Osteocyte (in vitro differentiated cells): ENCODE results near the gene HMGN1. TPM values are rescaled to one million over a fixed set of nuclear protein-coding genes. Genes with fewer than 3 reads are reported as not detected.

Source experiments
- DNase-seq: peaks from one replicate; pipeline ENCODE4 v3.0.0; 2021; ENCODE audit warnings: mixed read lengths; ENCODE audit not compliant: unreplicated experiment; ENCODE audit errors: extremely low spot score
- H3K27ac Mint-ChIP-seq: one replicate; pipeline ENCODE4 v1.8.0; 2021; ENCODE audit warnings: mild to moderate bottlenecking, mixed read lengths; ENCODE audit not compliant: unreplicated experiment
- H3K27me3 Mint-ChIP-seq: one replicate; pipeline ENCODE4 v1.8.0; 2021; ENCODE audit warnings: mixed read lengths; ENCODE audit not compliant: unreplicated experiment
- H3K36me3 Mint-ChIP-seq: one replicate; pipeline ENCODE4 v1.8.0; 2021; ENCODE audit warnings: mixed read lengths; ENCODE audit not compliant: unreplicated experiment
- H3K4me1 Mint-ChIP-seq: one replicate; pipeline ENCODE4 v1.8.0; 2021; ENCODE audit warnings: mixed read lengths; ENCODE audit not compliant: unreplicated experiment
- H3K4me3 Mint-ChIP-seq: one replicate; pipeline ENCODE4 v1.8.0; 2021; ENCODE audit warnings: mild to moderate bottlenecking, moderate library complexity, mixed read lengths; ENCODE audit not compliant: unreplicated experiment
- H3K9me3 Mint-ChIP-seq: one replicate; pipeline ENCODE4 v1.8.0; 2021; ENCODE audit warnings: mixed read lengths; ENCODE audit not compliant: unreplicated experiment
- CTCF ChIP-seq: fragments of 200-600 bp; sonication (generic); IDR thresholded peaks from 2 replicates; pipeline ENCODE4 v1.5.0; 2021; ENCODE audit warnings: antibody characterized with exemption, mild to moderate bottlenecking, moderate library complexity
- total RNA-seq: library from RNA; stranded (reverse); gene quantifications from 2 replicates; pipeline ENCODE4 v1.2.1, GENCODE V29; 2021

Gene HMGN1
- total RNA-seq, 1 donor from 2014 or later = 289 TPM

DNA sequence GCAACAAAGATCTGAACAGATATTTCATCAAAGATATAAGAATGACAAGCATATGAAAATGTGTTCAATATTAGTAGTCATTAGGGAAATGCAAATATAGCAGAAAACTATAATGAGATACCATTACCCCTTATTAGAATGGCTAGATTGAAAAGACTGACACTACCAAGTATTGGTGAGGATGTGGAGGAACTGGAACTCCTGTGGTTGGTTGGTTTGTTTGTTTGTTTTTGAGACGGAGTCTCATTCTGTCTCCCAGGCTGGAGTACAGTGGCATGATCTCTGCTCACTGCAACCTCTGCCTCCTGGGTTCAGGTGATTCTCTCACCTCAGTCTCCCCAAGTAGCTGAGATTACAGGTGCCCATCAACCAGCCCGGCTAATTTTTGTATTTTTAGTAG, 18.9 kb upstream of the HMGN1 start:
- no peak overlapping the region for H3K27ac Mint-ChIP-seq
- H3K9me3 Mint-ChIP-seq = peaks cover 6% of the 10 kb centered on the region
- H3K4me3 Mint-ChIP-seq = no peak overlapping the region
- no peaks in the 10 kb centered on the region for H3K36me3 Mint-ChIP-seq
- H3K4me1 Mint-ChIP-seq = peaks cover 9% of the 10 kb centered on the region
- no peak for DNase-seq
- no peak for TF ChIP-seq CTCF
- H3K27me3 Mint-ChIP-seq = peaks cover 18% of the 10 kb centered on the region

DNA sequence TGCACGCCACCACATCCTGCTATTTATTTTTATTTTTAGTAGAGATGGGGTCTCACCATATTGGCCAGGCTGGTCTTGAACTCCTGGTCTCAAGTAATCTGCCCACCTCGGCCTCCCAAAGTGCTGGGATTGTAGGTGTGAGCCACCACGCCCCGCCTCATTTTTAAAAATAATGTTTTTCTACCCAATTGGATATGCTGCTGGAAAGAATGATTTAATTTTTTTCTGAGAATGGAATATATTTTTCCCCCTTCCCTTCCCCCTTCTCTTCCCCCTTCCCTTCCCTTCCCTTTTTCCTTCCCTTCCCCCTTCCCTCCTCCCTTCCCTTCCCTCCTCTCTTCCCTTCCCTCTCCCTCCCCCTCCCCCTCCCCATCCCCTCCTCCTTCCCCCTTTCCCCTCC, 17.7 kb upstream of the HMGN1 start:
- H3K9me3 Mint-ChIP-seq = peaks cover 6% of the 10 kb centered on the region
- no peaks in the 10 kb centered on the region for H3K36me3 Mint-ChIP-seq
- no peak for DNase-seq
- no peak overlapping the region for H3K27ac Mint-ChIP-seq
- H3K4me1 Mint-ChIP-seq = peaks cover 9% of the 10 kb centered on the region
- H3K4me3 Mint-ChIP-seq = no peak overlapping the region
- TF ChIP-seq CTCF = no peak
- peaks cover 18% of the 10 kb centered on the region for H3K27me3 Mint-ChIP-seq

GRCh38 chr21:39364949-39365348, 16.1 kb upstream of the HMGN1 start:
- no peak for TF ChIP-seq CTCF
- peaks cover 6% of the 10 kb centered on the region for H3K9me3 Mint-ChIP-seq
- H3K36me3 Mint-ChIP-seq = no peaks in the 10 kb centered on the region
- H3K4me1 Mint-ChIP-seq = peaks cover 9% of the 10 kb centered on the region
- DNase-seq = no peak
- H3K4me3 Mint-ChIP-seq = no peak overlapping the region
- no peak overlapping the region for H3K27ac Mint-ChIP-seq
- H3K27me3 Mint-ChIP-seq = peaks cover 9% of the 10 kb centered on the region

- no peak for TF ChIP-seq CTCF
- no peaks in the 10 kb centered on the region for H3K36me3 Mint-ChIP-seq
- no peak overlapping the region for H3K4me3 Mint-ChIP-seq
- peaks cover 9% of the 10 kb centered on the region for H3K4me1 Mint-ChIP-seq
- DNase-seq = no peak
- H3K27ac Mint-ChIP-seq = no peak overlapping the region
- peaks cover 10% of the 10 kb centered on the region for H3K27me3 Mint-ChIP-seq
- H3K9me3 Mint-ChIP-seq = peaks cover 6% of the 10 kb centered on the region
These were observed 15.0 kb upstream of the HMGN1 start for GRCh38 chr21:39363607-39364555.

DNA sequence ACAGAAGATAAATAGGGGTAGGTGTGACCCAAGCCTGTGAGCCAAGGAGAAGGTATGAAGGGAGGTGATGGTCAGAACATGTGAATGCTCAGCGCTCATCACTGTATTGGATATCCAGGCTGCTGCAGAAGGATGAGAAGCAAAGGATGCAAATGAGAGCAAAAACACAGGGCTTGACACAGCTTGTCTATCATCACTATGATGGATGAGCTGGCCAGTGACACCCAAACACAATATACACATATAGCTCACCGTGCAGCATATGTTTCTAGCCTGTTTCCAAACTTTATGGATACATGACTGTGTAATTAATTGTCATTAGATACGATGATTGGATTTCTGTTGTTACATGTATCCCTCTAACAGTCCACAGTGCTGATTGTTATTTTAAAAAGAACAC, 13.8 kb upstream of the HMGN1 start:
- H3K27me3 Mint-ChIP-seq = peaks cover 10% of the 10 kb centered on the region
- no peak for TF ChIP-seq CTCF
- no peak overlapping the region for H3K4me3 Mint-ChIP-seq
- DNase-seq = no peak
- peaks cover 9% of the 10 kb centered on the region for H3K4me1 Mint-ChIP-seq
- H3K9me3 Mint-ChIP-seq = peaks cover 5% of the 10 kb centered on the region
- H3K27ac Mint-ChIP-seq = no peak overlapping the region
- no peaks in the 10 kb centered on the region for H3K36me3 Mint-ChIP-seq
